ENCODE results near the gene LRPAP1. TPM values are rescaled to one million over a fixed set of nuclear protein-coding genes. Genes with fewer than 3 reads are reported as not detected.
"Not testable (repeated sequence)": the region's sequence is repeated elsewhere in the genome, so short reads cannot be mapped to it uniquely, and the experiment has no call there.

LRPAP1 gene
- total RNA-seq, 2 donors from 2014 or later, result 157 to 214 TPM

- Histone ChIP-seq H3K9ac (ENCODE audit: low read depth in 2 of 2, low read length in 2 of 2) (no peak overlapping the region), H3K9me3 (no peaks in the 10 kb centered on the region), H3K27ac (no peak overlapping the region), H3K27me3 (no peaks in the 10 kb centered on the region), H3K4me1 (no peaks in the 10 kb centered on the region), H3K4me3 (no peak overlapping the region), H3K36me3 (no peaks in the 10 kb centered on the region)
- TF ChIP-seq CTCF (IDR thresholded peaks at IDR 0.05), result no peak
- no peak for DNase-seq
- intact Hi-C loops (cut with DNase I), result no loop called here
Measured at GRCh38 chr4:3573131-3573530, 40.9 kb upstream of the LRPAP1 start.

- DNase-seq, result no peak
- intact Hi-C loops (cut with DNase I), result no loop called here
- Histone ChIP-seq H3K4me3 (no peak overlapping the region), H3K27me3 (no peaks in the 10 kb centered on the region), H3K27ac (no peak overlapping the region), H3K9me3 (no peaks in the 10 kb centered on the region), H3K4me1 (no peaks in the 10 kb centered on the region), H3K36me3 (no peaks in the 10 kb centered on the region), H3K9ac (ENCODE audit: low read depth in 2 of 2, low read length in 2 of 2) (no peak overlapping the region)
- no peak for TF ChIP-seq CTCF (IDR thresholded peaks at IDR 0.05)
Measured at GRCh38 chr4:3572363-3572762, 40.1 kb upstream of the LRPAP1 start.

GRCh38 chr4:3571921-3572320 is 39.7 kb upstream of the LRPAP1 start:
- no peaks in the 10 kb centered on the region for H3K9me3 ChIP-seq
- H3K36me3 ChIP-seq, result no peaks in the 10 kb centered on the region
- no peak for DNase-seq
- H3K9ac ChIP-seq (ENCODE audit: low read depth in 2 of 2, low read length in 2 of 2), result no peak overlapping the region
- H3K27ac ChIP-seq, result no peak overlapping the region
- TF ChIP-seq CTCF (IDR thresholded peaks at IDR 0.05), result no peak
- no peak overlapping the region for H3K4me3 ChIP-seq
- H3K4me1 ChIP-seq, result no peaks in the 10 kb centered on the region
- intact Hi-C loops (cut with DNase I), result no loop called here
- H3K27me3 ChIP-seq, result no peaks in the 10 kb centered on the region

GRCh38 chr4:3570923-3571322 is 38.7 kb upstream of the LRPAP1 start:
- DNase-seq; intact Hi-C loops (cut with DNase I); H3K9me3 ChIP-seq; H3K36me3 ChIP-seq; H3K4me3 ChIP-seq; H3K27me3 ChIP-seq; H3K4me1 ChIP-seq; H3K9ac ChIP-seq (ENCODE audit: low read depth in 2 of 2, low read length in 2 of 2); H3K27ac ChIP-seq: not testable (repeated sequence)

- DNase-seq; H3K4me3 ChIP-seq; H3K27ac ChIP-seq; H3K4me1 ChIP-seq; H3K9ac ChIP-seq (ENCODE audit: low read depth in 2 of 2, low read length in 2 of 2); H3K27me3 ChIP-seq; intact Hi-C loops (cut with DNase I); H3K9me3 ChIP-seq; H3K36me3 ChIP-seq: not testable (repeated sequence)
Measured at GRCh38 chr4:3569611-3570010, 37.4 kb upstream of the LRPAP1 start.

GRCh38 chr4:3566701-3567100 is 34.5 kb upstream of the LRPAP1 start:
- DNase-seq, result not testable (repeated sequence)

GRCh38 chr4:3566301-3566700 is 34.1 kb upstream of the LRPAP1 start:
- H3K4me1 ChIP-seq; H3K27me3 ChIP-seq; DNase-seq; intact Hi-C loops (cut with DNase I); H3K9me3 ChIP-seq; H3K27ac ChIP-seq; H3K4me3 ChIP-seq; H3K36me3 ChIP-seq; H3K9ac ChIP-seq (ENCODE audit: low read depth in 2 of 2, low read length in 2 of 2): not testable (repeated sequence)

More at GRCh38 chr4:3566701-3567100, 34.5 kb upstream of the LRPAP1 start:
- H3K27ac ChIP-seq; intact Hi-C loops (cut with DNase I); H3K9ac ChIP-seq (ENCODE audit: low read depth in 2 of 2, low read length in 2 of 2); H3K27me3 ChIP-seq; H3K36me3 ChIP-seq; H3K9me3 ChIP-seq; H3K4me1 ChIP-seq; H3K4me3 ChIP-seq: not testable (repeated sequence)

- intact Hi-C loops (cut with DNase I); H3K27me3 ChIP-seq; DNase-seq; H3K4me1 ChIP-seq; H3K9ac ChIP-seq (ENCODE audit: low read depth in 2 of 2, low read length in 2 of 2); H3K36me3 ChIP-seq; H3K4me3 ChIP-seq; H3K27ac ChIP-seq; H3K9me3 ChIP-seq: not testable (repeated sequence)
Measured at GRCh38 chr4:3564948-3565347, 32.7 kb upstream of the LRPAP1 start.
